Uterus (tissue), 2 donors: ENCODE results near the gene MAEA.

Experiments used
- CTCF ChIP-seq, 4 experiments: fragments of 200-600 bp in 2 of 4; fragments of 450-650 bp in 2 of 4; sonication (generic) in 2 of 4; IDR thresholded peaks; one replicate each; pipeline ENCODE4 v1.5.1; 2016 to 2019; ENCODE audit warnings: antibody characterized with exemption in 4 of 4, mild to moderate bottlenecking in 2 of 4, moderate library complexity in 1 of 4
- POLR2A ChIP-seq, 2 donors: fragments of 450-650 bp; IDR thresholded peaks; one replicate each; pipeline ENCODE4 v1.6.1; 2016; ENCODE audit warnings: antibody characterized with exemption in 2 of 2, mild to moderate bottlenecking in 1 of 2, moderate library complexity in 1 of 2

GRCh38 chr4:1367936-1368289 lies 78.2 kb downstream of the MAEA start:
- TF ChIP-seq CTCF (IDR thresholded peaks at IDR 0.05) (no peak), POLR2A (IDR thresholded peaks at IDR 0.05) (no peak)
